ENCODE results near the gene MORN3. TPM values are rescaled to one million over a fixed set of nuclear protein-coding genes. Genes with fewer than 3 reads are reported as not detected.
A peak's percentile ranks its signal among the peaks of the same experiment; 100 is the strongest.
"Not testable (repeated sequence)": the region's sequence is repeated elsewhere in the genome, so short reads cannot be mapped to it uniquely, and the experiment has no call there.

Gene MORN3
- total RNA-seq = not detected
- long read RNA-seq = 0 reads

DNA sequence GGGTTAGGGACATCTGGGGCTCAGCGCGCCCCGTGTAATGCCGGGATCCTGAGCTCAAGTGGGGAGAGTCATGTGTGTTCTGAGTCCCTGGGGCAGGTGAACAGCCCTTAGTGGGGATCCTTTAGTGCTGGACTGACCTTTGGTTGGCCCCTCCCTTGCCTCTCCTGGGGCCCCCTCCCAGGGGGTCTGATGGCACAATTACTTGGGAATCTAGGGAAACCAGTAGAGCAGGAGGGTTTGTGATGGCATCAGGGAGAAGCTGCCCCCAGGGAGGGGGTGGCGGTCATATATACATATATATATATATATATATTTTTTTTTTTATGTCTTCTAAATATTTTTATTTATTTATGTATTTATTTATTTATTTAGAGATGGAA lies at the start of gene MORN3:
Gene MORN3, minus strand, starts transcription at position 134 of the 380 bp plus-strand sequence. CDS start 171 bp downstream, outside the sequence.
- intact Hi-C loops (cut with micrococcal nuclease) = no loop called here
- DNase-seq (no peak), ATAC-seq (no peak)

DNA sequence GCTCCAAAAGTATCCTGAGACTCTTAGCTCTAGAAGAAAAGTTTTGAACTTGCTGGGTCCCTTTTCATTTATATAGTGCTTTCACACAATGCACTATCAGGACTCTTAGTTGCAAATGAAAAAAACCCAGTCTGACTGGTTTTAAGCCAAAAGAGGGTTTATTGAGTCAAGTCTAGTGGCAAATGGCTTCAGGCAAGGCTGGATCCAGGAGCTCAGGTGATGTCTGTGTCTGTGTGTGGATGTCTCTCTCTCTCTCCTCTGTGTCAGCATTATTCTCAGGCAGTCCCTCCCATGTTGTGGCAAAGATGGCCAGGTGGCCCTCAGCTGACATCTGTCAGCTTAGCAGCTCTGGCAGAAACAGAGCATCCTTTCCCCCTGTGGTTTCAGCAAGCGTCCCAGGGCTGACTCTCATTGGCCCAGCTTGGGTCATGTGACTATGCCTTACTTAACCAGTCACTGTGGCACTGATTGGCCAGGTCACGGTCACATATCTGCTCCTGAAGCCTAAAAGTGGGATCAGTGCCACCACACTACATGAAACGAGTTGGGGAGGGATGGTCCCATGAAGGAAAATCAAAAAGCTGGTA lies 49.3 kb upstream of the MORN3 start:
- ATAC-seq (no peak), DNase-seq (no peak)
- intact Hi-C loops (cut with micrococcal nuclease) = no loop called here

GRCh38 chr12:121717041-121717699 lies 47.7 kb upstream of the MORN3 start:
- ATAC-seq = no peak
- intact Hi-C loops (cut with micrococcal nuclease) = no loop called here

DNA sequence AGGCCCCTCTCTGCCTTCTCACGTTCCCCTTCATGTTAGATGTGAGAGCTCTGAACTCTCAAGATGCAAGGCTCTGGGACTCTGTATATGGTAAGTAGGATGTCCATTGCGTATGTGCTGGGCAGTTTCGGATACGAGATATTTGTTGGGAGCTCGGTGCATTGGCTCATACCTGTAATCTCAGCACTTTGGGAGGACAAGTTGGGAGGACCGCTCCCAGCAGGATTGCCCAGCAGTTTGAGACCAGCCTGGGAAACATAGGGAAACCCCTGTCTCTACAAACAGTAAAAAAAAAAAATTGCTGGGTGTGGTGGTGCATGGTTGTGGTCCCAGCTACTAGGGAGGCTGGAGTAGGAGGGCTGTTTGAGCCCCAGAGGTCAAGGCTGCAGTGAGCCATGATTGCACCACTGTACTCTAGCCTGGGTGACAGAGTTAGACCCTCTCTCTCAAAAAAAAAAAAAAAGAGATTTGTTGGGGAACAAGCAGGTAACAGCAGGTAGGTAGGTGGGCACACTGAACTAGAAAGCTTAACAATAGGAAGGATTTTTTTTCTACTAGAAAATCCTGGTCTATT lies 46.5 kb upstream of the MORN3 start:
- no peak for ATAC-seq
- no peak for DNase-seq
- intact Hi-C loops (cut with micrococcal nuclease) = no loop called here

More at GRCh38 chr12:121717041-121717699, 47.7 kb upstream of the MORN3 start:
- DNase-seq = no peak

DNA sequence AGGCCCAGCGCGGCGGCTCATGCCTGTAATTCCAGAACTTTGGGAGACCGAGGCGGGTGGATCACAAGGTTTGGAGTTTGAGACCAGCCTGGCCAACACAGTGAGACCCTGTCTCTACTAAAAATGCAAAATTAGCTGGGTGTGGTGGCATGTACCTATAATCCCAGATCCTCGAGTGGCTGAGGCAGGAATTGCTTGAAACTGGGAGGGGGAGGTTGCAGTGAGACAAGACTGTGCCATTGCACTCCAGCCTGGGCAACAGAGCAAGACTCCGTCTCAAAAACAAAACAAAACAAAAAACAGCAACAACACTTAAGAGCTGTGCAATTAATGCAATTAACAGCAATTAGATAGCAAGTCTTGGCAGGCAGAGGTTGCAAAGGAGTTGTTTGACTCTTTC lies 45.6 kb upstream of the MORN3 start:
- DNase-seq; ATAC-seq; intact Hi-C loops (cut with micrococcal nuclease): not testable (repeated sequence)

GRCh38 chr12:121713793-121714192 lies 44.3 kb upstream of the MORN3 start:
- ATAC-seq = peak; percentile 1
- intact Hi-C loops (cut with micrococcal nuclease) = no loop called here
- no peak for DNase-seq

- DNase-seq = peak; percentile 48
- peak; percentile 43 for ATAC-seq
- intact Hi-C loops (cut with micrococcal nuclease) = no loop called here
Observed at GRCh38 chr12:121713257-121713777, 43.9 kb upstream of the MORN3 start.

DNA sequence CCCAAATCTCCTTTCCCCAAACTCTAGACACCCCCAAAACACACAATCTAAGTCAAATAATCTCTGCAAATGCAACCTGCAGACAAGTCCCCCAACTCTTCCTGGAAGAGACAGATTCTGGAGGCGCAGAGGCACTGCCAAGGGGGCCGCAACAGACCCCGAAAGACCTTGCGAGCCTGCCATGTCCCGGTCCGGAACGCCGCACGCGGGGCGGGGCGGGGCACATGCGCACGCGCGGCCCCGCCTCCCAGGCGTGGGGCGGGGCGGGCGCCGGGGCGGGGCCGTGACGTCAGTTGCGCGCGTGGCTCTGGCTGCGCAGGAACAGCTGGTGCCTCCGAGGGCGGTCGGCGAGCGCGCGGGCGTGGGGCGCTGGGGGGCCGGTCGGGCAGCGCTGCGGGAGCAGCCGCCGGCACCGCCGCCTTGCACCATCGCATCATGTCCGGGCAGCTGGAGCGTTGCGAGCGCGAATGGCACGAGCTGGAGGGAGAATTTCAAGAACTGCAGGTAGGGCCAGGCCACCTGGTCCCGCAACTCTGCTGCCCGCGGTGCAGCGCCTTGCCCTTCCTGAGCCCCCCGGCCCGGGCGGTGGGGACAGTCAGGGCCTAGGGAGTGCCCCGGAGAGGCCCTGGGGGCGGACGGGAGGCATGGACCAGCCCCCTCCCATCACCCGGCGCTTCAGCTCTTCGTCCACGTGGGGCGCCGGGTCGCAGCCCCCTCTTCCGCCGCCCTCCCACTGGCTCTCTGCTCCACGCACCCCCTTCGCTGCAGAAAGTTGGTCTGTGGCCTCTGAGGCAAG lies 43.2 kb upstream of the MORN3 start, which contains the start of gene TMEM120B:
Gene TMEM120B, plus strand, starts transcription at position 292 of the 796 bp plus-strand sequence. Its CDS starts 144 bp downstream, at position 436.
- ATAC-seq (peak; percentile 95), DNase-seq (peak; percentile 93)
- intact Hi-C loops (cut with micrococcal nuclease) = no loop called here

DNA sequence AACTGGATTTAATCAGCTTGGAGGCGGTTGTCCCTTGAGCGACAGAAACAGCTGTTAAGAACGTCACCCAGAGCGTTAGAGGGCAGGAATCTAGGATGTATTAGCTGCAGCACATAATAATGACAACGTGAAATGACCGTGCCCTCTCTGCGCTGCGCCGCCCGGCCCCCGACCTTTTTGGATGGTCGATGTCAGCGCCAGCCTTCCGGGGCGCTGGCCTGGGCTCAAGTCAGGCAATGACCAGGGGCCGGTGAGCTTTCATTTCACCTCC lies 42.7 kb upstream of the MORN3 start:
- DNase-seq (peak; percentile 60), ATAC-seq (peak; percentile 72)
- intact Hi-C loops (cut with micrococcal nuclease) = no loop called here

- no peak for DNase-seq
- peak; percentile 11 for ATAC-seq
- intact Hi-C loops (cut with micrococcal nuclease) = no loop called here
Observed at GRCh38 chr12:121711361-121712189, 42.1 kb upstream of the MORN3 start.

DNA sequence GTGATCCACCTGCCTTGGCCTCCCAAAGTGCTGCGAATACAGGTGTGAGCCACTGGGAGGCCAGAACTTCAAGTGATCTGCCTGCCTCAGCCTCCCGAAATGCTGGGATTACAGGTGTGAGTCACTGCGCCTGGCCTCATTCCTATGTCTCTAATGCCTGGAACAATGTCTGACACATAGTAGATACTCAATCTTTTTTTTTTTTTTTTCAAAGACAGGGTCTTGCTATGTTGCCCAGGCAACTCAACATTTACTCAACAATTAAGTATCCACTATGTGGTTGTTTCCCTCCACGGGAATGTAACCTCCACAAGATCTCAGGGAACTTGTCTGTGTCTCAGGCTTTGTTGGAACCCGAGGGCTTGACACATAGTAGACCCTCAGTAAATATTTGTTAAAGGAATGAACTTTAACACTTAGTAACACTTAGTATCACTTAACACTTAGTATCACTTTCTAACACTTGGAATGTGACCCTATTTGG lies 40.1 kb upstream of the MORN3 start:
- intact Hi-C loops (cut with micrococcal nuclease) = no loop called here
- DNase-seq = no peak

GRCh38 chr12:121709064-121709424 lies 39.6 kb upstream of the MORN3 start:
- DNase-seq; intact Hi-C loops (cut with micrococcal nuclease); ATAC-seq: not testable (repeated sequence)

More for the DNA sequence above, 40.1 kb upstream of the MORN3 start:
- no peak for ATAC-seq

DNA sequence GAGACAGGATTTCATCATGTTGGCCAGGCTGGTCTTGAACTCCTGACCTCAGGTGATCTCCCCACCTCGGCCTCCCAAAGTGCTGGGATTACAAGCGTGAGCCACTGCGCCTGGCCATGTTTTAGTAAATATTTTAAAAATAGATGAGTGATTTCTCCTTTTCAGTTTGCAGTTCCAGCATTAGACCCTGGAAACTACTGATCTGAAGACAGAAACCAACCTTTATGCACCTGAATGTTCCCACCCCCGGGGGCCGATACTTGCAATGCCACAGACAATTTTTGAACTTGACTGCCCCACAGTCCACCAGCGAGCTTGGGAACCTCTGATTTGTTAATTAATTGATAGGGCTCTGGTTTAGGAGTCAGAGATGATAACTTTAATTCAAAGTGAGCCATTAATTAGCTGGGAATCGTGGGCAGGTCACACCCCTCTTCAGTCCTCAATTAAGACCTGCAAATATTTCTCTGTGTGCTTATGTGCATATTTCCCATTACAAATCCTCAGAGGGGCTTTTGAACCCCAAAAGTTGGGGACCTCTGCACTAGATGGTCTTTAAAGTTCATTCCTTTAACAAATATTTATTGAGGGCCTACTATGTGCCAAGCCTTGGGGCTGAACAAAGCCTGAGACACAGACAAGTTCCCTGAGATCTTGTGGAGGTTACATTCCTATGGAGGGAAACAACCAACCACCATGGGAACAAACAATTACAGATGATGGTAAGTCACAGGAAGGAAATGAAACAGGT lies 39.0 kb upstream of the MORN3 start:
- ATAC-seq (no peak), DNase-seq (no peak)
- intact Hi-C loops (cut with micrococcal nuclease) = no loop called here

DNA sequence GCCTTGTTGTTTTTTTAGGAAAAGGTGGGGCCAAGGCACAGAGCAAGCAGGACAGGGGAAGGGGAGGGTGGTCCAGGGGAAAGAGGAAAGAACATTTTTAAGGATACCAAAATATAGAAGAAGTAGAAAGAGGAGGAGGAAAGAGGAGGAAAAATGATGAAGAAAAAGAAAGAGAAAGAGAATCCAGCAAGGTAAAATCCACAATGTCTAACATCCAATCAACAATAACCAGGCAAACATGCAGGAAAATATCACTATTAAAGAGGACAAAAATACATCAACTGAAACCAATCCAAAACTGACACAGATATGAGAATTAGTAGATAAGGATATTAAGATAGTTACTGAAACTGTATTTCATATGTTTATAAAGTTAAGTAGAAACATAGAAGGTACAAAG lies 36.1 kb upstream of the MORN3 start:
- intact Hi-C loops (cut with micrococcal nuclease) = no loop called here
- DNase-seq (no peak), ATAC-seq (no peak)

DNA sequence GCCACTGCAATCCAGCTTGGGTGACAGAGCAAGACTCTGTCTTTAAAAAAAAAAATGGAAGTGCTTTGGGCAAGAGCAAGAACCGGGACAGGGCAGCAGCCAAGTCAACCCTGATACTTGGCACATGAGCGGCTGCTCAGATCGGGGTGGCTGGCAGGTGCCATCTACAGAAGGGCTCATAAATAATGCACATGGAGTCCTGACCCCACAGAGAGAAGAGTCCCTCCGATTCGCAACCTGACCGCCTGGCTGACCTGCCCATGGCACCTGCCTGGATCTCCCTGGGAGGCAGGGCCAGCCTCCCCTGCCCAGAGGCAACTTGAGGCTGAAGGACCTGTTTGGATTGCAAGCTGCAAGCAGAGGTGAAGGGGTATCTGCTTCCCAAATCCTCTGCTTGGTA lies 33.5 kb upstream of the MORN3 start:
- no peak for ATAC-seq
- intact Hi-C loops (cut with micrococcal nuclease) = no loop called here
- DNase-seq = no peak

DNA sequence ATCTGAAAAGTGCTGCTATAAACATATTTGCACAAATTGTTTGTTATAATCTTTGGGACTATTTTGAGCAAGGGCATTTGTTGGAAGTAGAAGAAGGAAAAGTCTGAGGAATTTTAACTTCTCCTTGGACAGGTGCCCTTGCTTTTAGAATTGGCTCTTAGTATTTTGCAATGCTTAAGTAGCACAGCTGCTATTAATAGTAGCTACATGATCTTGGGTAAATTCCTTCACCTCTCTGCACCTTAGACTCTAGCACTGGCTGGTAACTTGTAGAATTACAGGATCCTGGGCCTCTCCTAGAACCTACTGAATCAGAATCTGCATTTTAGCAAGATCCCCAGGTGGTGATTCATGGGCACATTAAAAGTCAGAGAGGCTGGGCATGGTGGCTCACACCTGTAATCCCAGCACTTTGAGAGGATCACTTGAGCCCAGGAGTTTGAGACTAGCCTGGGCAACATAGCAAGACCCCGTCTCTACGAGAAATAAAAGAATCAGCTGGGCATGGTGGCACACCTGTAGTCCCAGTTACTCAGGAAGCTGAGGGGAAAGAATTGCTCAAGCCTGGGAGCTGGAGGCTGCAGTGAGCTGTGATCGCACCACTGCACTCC lies 32.3 kb upstream of the MORN3 start:
- intact Hi-C loops (cut with micrococcal nuclease) = no loop called here

DNA sequence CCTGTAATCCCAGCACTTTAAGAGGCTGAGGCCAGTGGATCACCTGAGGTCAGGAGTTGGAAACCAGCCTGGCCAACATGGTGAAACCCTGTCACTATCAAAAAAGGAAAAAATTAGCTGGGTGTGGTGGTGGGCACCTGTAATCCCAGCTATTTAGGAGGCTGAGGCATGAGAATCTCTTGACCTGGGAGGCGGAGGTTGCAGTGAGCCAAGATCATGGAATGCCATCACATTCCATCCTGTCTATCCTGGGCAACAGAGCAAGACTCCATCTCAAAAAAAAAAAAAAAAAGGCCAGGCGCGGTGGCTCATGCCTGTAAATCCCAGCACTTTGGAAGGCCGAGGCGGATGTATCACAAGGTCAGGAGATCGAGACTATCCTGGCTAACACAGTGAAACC lies 28.4 kb upstream of the MORN3 start:
- not testable (repeated sequence) for DNase-seq, ATAC-seq
- intact Hi-C loops (cut with micrococcal nuclease) = loop anchor here (5.0 kb wide), 1 partner anchor 74 kb away; no protein-coding TSS in a partner anchor

More for the DNA sequence above, 32.3 kb upstream of the MORN3 start:
- DNase-seq (no peak), ATAC-seq (no peak)
